HEK293T (cell line): ENCODE measurements around the gene GALNT7.
A peak's percentile ranks its signal among the peaks of the same experiment; 100 is the strongest.
"Not testable (repeated sequence)": the region's sequence is repeated elsewhere in the genome, so short reads cannot be mapped to it uniquely, and the experiment has no call there.

ENCODE experiments used
- CTCF ChIA-PET: fragments of 350-600 bp; formaldehyde crosslinking; extraction: SDS; loops from one replicate; lab custom pipeline; 2021; ENCODE audit warnings: antibody characterized with exemption, inconsistent platforms; lab: Yijun Ruan, JAX
- POLR2A ChIA-PET: fragments of 350-600 bp; formaldehyde crosslinking; extraction: SDS; loops from one replicate; lab custom pipeline; 2020; ENCODE audit warnings: antibody characterized with exemption, inconsistent platforms; lab: Yijun Ruan, JAX
- DNase-seq: peaks from one replicate; pipeline ENCODE4 v3.0.0; 2012; ENCODE audit warnings: mixed read lengths; ENCODE audit errors: extremely low spot score
- ARNT ChIP-seq: fragments of 450-650 bp; IDR thresholded peaks from 2 replicates; pipeline ENCODE4 v1.6.1; 2017; ENCODE audit warnings: mild to moderate bottlenecking
- BHLHE40 ChIP-seq: fragments of 450-650 bp; IDR thresholded peaks from 2 replicates; pipeline ENCODE4 v1.6.1; 2016; ENCODE audit warnings: mild to moderate bottlenecking, moderate library complexity, borderline replicate concordance
- CTBP1 ChIP-seq: fragments of 450-650 bp; IDR thresholded peaks from 2 replicates; pipeline ENCODE4 v1.6.1; 2016; ENCODE audit warnings: borderline replicate concordance
- ELF4 ChIP-seq: fragments of 450-650 bp; IDR thresholded peaks from 2 replicates; pipeline ENCODE4 v1.6.1; 2017; ENCODE audit warnings: antibody characterized with exemption
- FOXA1 ChIP-seq: fragments of 450-650 bp; IDR thresholded peaks from 2 replicates; pipeline ENCODE4 v1.6.1; 2016; ENCODE audit warnings: mild to moderate bottlenecking
- FOXK2 ChIP-seq: fragments of 450-650 bp; IDR thresholded peaks from 2 replicates; pipeline ENCODE4 v1.6.1; 2016; ENCODE audit warnings: mild to moderate bottlenecking
- FOXM1 ChIP-seq: fragments of 450-650 bp; IDR thresholded peaks from 2 replicates; pipeline ENCODE4 v1.6.1; 2017; ENCODE audit warnings: mild to moderate bottlenecking, borderline replicate concordance
- HDGF ChIP-seq: fragments of 450-650 bp; IDR thresholded peaks from 2 replicates; pipeline ENCODE4 v1.6.1; 2017; ENCODE audit warnings: antibody characterized with exemption, borderline replicate concordance
- L3MBTL2 ChIP-seq: fragments of 450-650 bp; conservative IDR thresholded peaks from 2 replicates; pipeline ENCODE4 v1.6.1; 2016; ENCODE audit warnings: mild to moderate bottlenecking
- LEF1 ChIP-seq: fragments of 450-650 bp; IDR thresholded peaks from 2 replicates; pipeline ENCODE4 v1.6.1; 2017; ENCODE audit warnings: mild to moderate bottlenecking, borderline replicate concordance
- NFRKB ChIP-seq: fragments of 450-650 bp; IDR thresholded peaks from 2 replicates; pipeline ENCODE4 v1.6.1; 2016; ENCODE audit warnings: mild to moderate bottlenecking, moderate library complexity
- PKNOX1 ChIP-seq: fragments of 450-650 bp; IDR thresholded peaks from 2 replicates; pipeline ENCODE4 v1.6.1; 2016
- SP1 ChIP-seq: fragments of 450-650 bp; IDR thresholded peaks from 2 replicates; pipeline ENCODE4 v1.6.1; 2017
- SUZ12 ChIP-seq: fragments of 450-650 bp; IDR thresholded peaks from 2 replicates; pipeline ENCODE4 v1.6.1; 2016; ENCODE audit warnings: mild to moderate bottlenecking
- TARDBP ChIP-seq: fragments of 450-650 bp; IDR thresholded peaks from 2 replicates; pipeline ENCODE4 v1.6.1; 2016
- ZNF384 ChIP-seq: fragments of 450-650 bp; IDR thresholded peaks from 2 replicates; pipeline ENCODE4 v1.6.1; 2016

Gene GALNT7

GRCh38 chr4:173182403-173182802, 13.8 kb downstream of the GALNT7 start:
- POLR2A ChIA-PET: interaction anchor here (1.3 to 1.5 kb wide), 2 partner anchors 12 to 14 kb away, joined by 4 to 7 read pairs; partner anchors contain the start of gene GALNT7
- CTCF ChIA-PET: no interaction called here
- TF ChIP-seq LEF1 (no peak), PKNOX1 (no peak), ZNF384 (no peak), CTBP1 (peak; percentile 69; the same call in 1 of the 2 replicates)
- DNase-seq: no peak

- CTCF ChIA-PET, POLR2A ChIA-PET, DNase-seq: not testable (repeated sequence)
Observed at GRCh38 chr4:173183659-173184247, 15.1 kb downstream of the GALNT7 start.

GRCh38 chr4:173185847-173186510, 17.4 kb downstream of the GALNT7 start:
- ChIA-PET POLR2A (interaction anchor here (2.0 kb wide), 1 partner anchor 148 kb away, joined by 4 read pairs; the partner anchor contains the start of gene HMGB2), CTCF (interaction anchor here (0.6 to 1.1 kb wide), 7 partner anchors 12 to 322 kb away, joined by 3 to 7 read pairs (median 3); no protein-coding TSS in a partner anchor)
- TF ChIP-seq SP1 (no peak), LEF1 (no peak), FOXM1 (no peak), TARDBP (no peak), PKNOX1 (peak; percentile 69), NFRKB (no peak), L3MBTL2 (no peak)
- DNase-seq: no peak

GRCh38 chr4:173187732-173188131, 19.1 kb downstream of the GALNT7 start:
- ChIA-PET CTCF (no interaction called here), POLR2A (no interaction called here)
- no peak for TF ChIP-seq SP1
- no peak for DNase-seq

GRCh38 chr4:173188648-173189047, 20.0 kb downstream of the GALNT7 start:
- CTCF ChIA-PET: no interaction called here
- TF ChIP-seq PKNOX1 (0 out of 2 replicates have a peak, but pooled peaks have one; percentile 7), FOXK2 (no peak)
- DNase-seq: no peak
- POLR2A ChIA-PET: no interaction called here

- TF ChIP-seq LEF1: no peak
- no peak for TF ChIP-seq ARNT
- no peak for TF ChIP-seq ELF4
- TF ChIP-seq FOXK2: no peak
- TF ChIP-seq L3MBTL2: no peak
- TF ChIP-seq FOXM1: no peak
- no peak for TF ChIP-seq HDGF
- no peak for TF ChIP-seq CTBP1
- TF ChIP-seq NFRKB: no peak
- ChIA-PET CTCF (no interaction called here), POLR2A (no interaction called here)
- no peak for DNase-seq
Observed at GRCh38 chr4:173189117-173189693, 20.6 kb downstream of the GALNT7 start.

GRCh38 chr4:173191623-173192041, 23.0 kb downstream of the GALNT7 start:
- no peak for DNase-seq
- CTCF ChIA-PET: interaction anchor here (0.6 kb wide), 1 partner anchor 987 kb away, joined by 7 read pairs; no protein-coding TSS in a partner anchor
- TF ChIP-seq ELF4 (no peak), FOXM1 (no peak), TARDBP (no peak), LEF1 (no peak), PKNOX1 (no peak), L3MBTL2 (no peak), FOXA1 (no peak), NFRKB (no peak), FOXK2 (no peak), SP1 (no peak), SUZ12 (no peak), CTBP1 (no peak), BHLHE40 (no peak), ARNT (no peak), HDGF (no peak), ZNF384 (no peak)
- POLR2A ChIA-PET: interaction anchor here (0.7 kb wide), 1 partner anchor 24 kb away, joined by 3 read pairs; no protein-coding TSS in a partner anchor
